Measurements from ENCODE around the gene REG3G. TPM values are rescaled to one million over a fixed set of nuclear protein-coding genes. Genes with fewer than 3 reads are reported as not detected.

REG3G gene
- total and polyA plus RNA-seq, 2 of the 13 experiments (the other 11 are each of a cell fraction or from before 2014, with no cell fraction given), result not detected

- TF ChIP-seq ZNF318 (CRISPR knock-in tag; IDR thresholded peaks at IDR 0.05) (0 out of 2 replicates have a peak, but pooled peaks have one; percentile 56), ZFAT (CRISPR knock-in tag; conservative IDR thresholded peaks at IDR 0.05) (no peak), STAG1 (CRISPR knock-in tag; IDR thresholded peaks at IDR 0.05) (peak; percentile 96), RXRB (CRISPR knock-in tag; IDR thresholded peaks at IDR 0.05; ENCODE audit: borderline replicate concordance) (0 out of 2 replicates have a peak, but pooled peaks have one; percentile 23), PRDM4 (CRISPR knock-in tag; IDR thresholded peaks at IDR 0.05; ENCODE audit: borderline replicate concordance) (no peak), SMC3 (IDR thresholded peaks at IDR 0.05; ENCODE audit: low read length) (peak; percentile 90), TRIM22 (IDR thresholded peaks at IDR 0.05) (no peak), CEBPG (CRISPR knock-in tag; IDR thresholded peaks at IDR 0.05) (no peak), HNF1A (IDR thresholded peaks at IDR 0.05; ENCODE audit: low read depth) (no peak), HNF1A (CRISPR knock-in tag; IDR thresholded peaks at IDR 0.05; ENCODE audit: borderline replicate concordance) (no peak), ZNF775 (CRISPR knock-in tag; IDR thresholded peaks at IDR 0.05; ENCODE audit: borderline replicate concordance) (no peak), RAD21 (CRISPR knock-in tag; IDR thresholded peaks at IDR 0.05) (peak; percentile 83), ZNF879 (CRISPR knock-in tag; IDR thresholded peaks at IDR 0.05) (no peak)
Observed at GRCh38 chr2:78979380-78980151, 45.9 kb upstream of the REG3G start (continued).

All from HepG2 (cell line).